ENCODE data around the gene AP4M1.

GRCh38 chr7:100147278-100147677 lies 45.8 kb downstream of the AP4M1 start:
- no peak for TF ChIP-seq TARDBP (IDR thresholded peaks at IDR 0.05)
- no peak for TF ChIP-seq FOXA1 (IDR thresholded peaks at IDR 0.05)
- TF ChIP-seq, protein P1, sequence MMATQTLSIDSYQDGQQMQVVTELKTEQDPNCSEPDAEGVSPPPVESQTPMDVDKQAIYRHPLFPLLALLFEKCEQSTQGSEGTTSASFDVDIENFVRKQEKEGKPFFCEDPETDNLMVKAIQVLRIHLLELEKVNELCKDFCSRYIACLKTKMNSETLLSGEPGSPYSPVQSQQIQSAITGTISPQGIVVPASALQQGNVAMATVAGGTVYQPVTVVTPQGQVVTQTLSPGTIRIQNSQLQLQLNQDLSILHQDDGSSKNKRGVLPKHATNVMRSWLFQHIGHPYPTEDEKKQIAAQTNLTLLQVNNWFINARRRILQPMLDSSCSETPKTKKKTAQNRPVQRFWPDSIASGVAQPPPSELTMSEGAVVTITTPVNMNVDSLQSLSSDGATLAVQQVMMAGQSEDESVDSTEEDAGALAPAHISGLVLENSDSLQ (IDR thresholded peaks at IDR 0.05), result no peak
- no peak for TF ChIP-seq FOXK2 (IDR thresholded peaks at IDR 0.05)

Data from HEK293T (cell line).